CD4-positive, alpha-beta T cell (primary cell): ENCODE measurements around the gene CD58. TPM values are rescaled to one million over a fixed set of nuclear protein-coding genes. Genes with fewer than 3 reads are reported as not detected.

ENCODE experiments used
- ATAC-seq: fragments of 200-7000 bp; cut with Tn5 transposase; one replicate; pipeline ENCODE4 v1.10.0; 2022; ENCODE audit warnings: mild to moderate bottlenecking; ENCODE audit not compliant: poor library complexity
- CTCF ChIA-PET: fragments of 350-600 bp; sonication (Branson Sonifier 250); formaldehyde crosslinking; loops from one replicate; lab custom pipeline; 2021; ENCODE audit warnings: antibody characterized with exemption, inconsistent platforms; lab: Charles Lee
- POLR2A ChIA-PET: fragments of 350-600 bp; sonication (Branson Sonifier 250); formaldehyde crosslinking; loops from one replicate; lab custom pipeline; 2021; ENCODE audit warnings: antibody characterized with exemption, inconsistent platforms; lab: Charles Lee
- DNase-seq, 14 experiments: peaks; one replicate each; pipeline ENCODE4 v3.0.0-alpha.2; 2013 to 2020; ENCODE audit warnings: mixed read lengths in 2 of 14
- H3K27ac ChIP-seq, 2 donors: one replicate each; pipeline versions ENCODE4 v1.5.1 to v1.7.0; 2013; ENCODE audit warnings: low read length in 2 of 2, low read depth in 1 of 2, mild to moderate bottlenecking in 1 of 2
- H3K27me3 ChIP-seq, 2 experiments: 1 replicate in 1 of 2; 2 replicates in 1 of 2; pipeline versions ENCODE4 v1.6.1 to v1.7.0; 2013; ENCODE audit warnings: low read length in 2 of 2, control low read depth in 1 of 2, mild to moderate bottlenecking in 1 of 2, moderate library complexity in 1 of 2; ENCODE audit not compliant: insufficient read depth in 2 of 2, control insufficient read depth in 1 of 2
- H3K36me3 ChIP-seq: one replicate; pipeline ENCODE4 v1.6.1; 2013; ENCODE audit warnings: low read length, control low read depth; ENCODE audit not compliant: insufficient read depth
- H3K4me1 ChIP-seq: one replicate; pipeline ENCODE4 v1.6.1; 2013; ENCODE audit warnings: low read length, control low read depth; ENCODE audit not compliant: insufficient read depth
- H3K4me3 ChIP-seq: one replicate; pipeline ENCODE4 v1.5.1; 2013; ENCODE audit warnings: mild to moderate bottlenecking, low read length, moderate library complexity
- H3K9me3 ChIP-seq, 2 experiments: 1 replicate in 1 of 2; 2 replicates in 1 of 2; pipeline versions ENCODE4 v1.6.1 to v1.7.0; 2013; ENCODE audit warnings: low read length in 2 of 2, mild to moderate bottlenecking in 2 of 2, control low read depth in 1 of 2, moderate library complexity in 1 of 2; ENCODE audit not compliant: control insufficient read depth in 1 of 2, insufficient read depth in 1 of 2
- H3K27ac Mint-ChIP-seq: one replicate; pipeline ENCODE4 v1.8.0; 2020; ENCODE audit warnings: mixed read lengths
- H3K27me3 Mint-ChIP-seq: one replicate; pipeline ENCODE4 v1.8.0; 2021; ENCODE audit warnings: mixed read lengths
- H3K36me3 Mint-ChIP-seq: one replicate; pipeline ENCODE4 v1.8.0; 2021; ENCODE audit warnings: low read depth, mixed read lengths
- H3K4me1 Mint-ChIP-seq: one replicate; pipeline ENCODE4 v1.8.0; 2021; ENCODE audit warnings: low read depth, mixed read lengths
- H3K4me3 Mint-ChIP-seq: one replicate; pipeline ENCODE4 v1.8.0; 2020; ENCODE audit warnings: mild to moderate bottlenecking, mixed read lengths
- H3K9me3 Mint-ChIP-seq: one replicate; pipeline ENCODE4 v1.8.0; 2020; ENCODE audit warnings: mixed read lengths
- intact Hi-C, 2 experiments: fragments of 100-400 bp; cut with DNase I in 1 of 2; cut with micrococcal nuclease in 1 of 2; formaldehyde crosslinking; loops; one replicate each; pipeline versions ENCODE4 v1.15.1 to v1.9.0; 2023 to 2025; cut with DNase I, micrococcal nuclease
- total RNA-seq, 174 experiments: library from RNA in 2 of 174; stranded (reverse) in 2 of 174; gene quantifications; one replicate each; pipeline ENCODE4 v1.2.3 and lab custom pipeline; 2021 to 2026
- TF ChIP-seq, protein P1 (sequence below): fragments of 200-600 bp; IDR thresholded peaks from one replicate; pipeline ENCODE4 v1.8.0; 2022; ENCODE audit warnings: antibody characterized with exemption, mild to moderate bottlenecking

Gene CD58
- total RNA-seq, 2 experiments from 2014 or later = 4.2 to 5.7 TPM

GRCh38 chr1:116485071-116485735, 85.6 kb downstream of the CD58 start:
- no peak overlapping the region for H3K27ac ChIP-seq
- H3K4me1 ChIP-seq = peaks cover 4% of the 10 kb centered on the region
- ATAC-seq (peak; percentile 90), DNase-seq (peak; percentile 79 to 95 (median 86))
- Mint-ChIP-seq H3K4me1 (no peaks in the 10 kb centered on the region), H3K36me3 (no peaks in the 10 kb centered on the region), H3K27ac (no peak overlapping the region), H3K9me3 (no peaks in the 10 kb centered on the region), H3K4me3 (no peak overlapping the region), H3K27me3 (no peaks in the 10 kb centered on the region)
- no peaks in the 10 kb centered on the region for H3K36me3 ChIP-seq
- TF ChIP-seq, protein P1, sequence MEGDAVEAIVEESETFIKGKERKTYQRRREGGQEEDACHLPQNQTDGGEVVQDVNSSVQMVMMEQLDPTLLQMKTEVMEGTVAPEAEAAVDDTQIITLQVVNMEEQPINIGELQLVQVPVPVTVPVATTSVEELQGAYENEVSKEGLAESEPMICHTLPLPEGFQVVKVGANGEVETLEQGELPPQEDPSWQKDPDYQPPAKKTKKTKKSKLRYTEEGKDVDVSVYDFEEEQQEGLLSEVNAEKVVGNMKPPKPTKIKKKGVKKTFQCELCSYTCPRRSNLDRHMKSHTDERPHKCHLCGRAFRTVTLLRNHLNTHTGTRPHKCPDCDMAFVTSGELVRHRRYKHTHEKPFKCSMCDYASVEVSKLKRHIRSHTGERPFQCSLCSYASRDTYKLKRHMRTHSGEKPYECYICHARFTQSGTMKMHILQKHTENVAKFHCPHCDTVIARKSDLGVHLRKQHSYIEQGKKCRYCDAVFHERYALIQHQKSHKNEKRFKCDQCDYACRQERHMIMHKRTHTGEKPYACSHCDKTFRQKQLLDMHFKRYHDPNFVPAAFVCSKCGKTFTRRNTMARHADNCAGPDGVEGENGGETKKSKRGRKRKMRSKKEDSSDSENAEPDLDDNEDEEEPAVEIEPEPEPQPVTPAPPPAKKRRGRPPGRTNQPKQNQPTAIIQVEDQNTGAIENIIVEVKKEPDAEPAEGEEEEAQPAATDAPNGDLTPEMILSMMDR = peak; percentile 99
- ChIA-PET CTCF (interaction anchor here (0.6 to 8.3 kb wide), 44 partner anchors 9 to 877 kb away, joined by 3 to 149 read pairs (median 4); no protein-coding TSS in a partner anchor), POLR2A (interaction anchor here (0.9 to 3.4 kb wide), 6 partner anchors 49 to 346 kb away, joined by 3 to 32 read pairs (median 4); no protein-coding TSS in a partner anchor)
- intact Hi-C loops = loop anchor here (1.0 to 5.0 kb wide), 4 partner anchors 123 to 346 kb away; no protein-coding TSS in a partner anchor
- H3K27me3 ChIP-seq = no peaks in the 10 kb centered on the region
- H3K4me3 ChIP-seq = no peak overlapping the region
- H3K9me3 ChIP-seq = no peaks in the 10 kb centered on the region

DNA sequence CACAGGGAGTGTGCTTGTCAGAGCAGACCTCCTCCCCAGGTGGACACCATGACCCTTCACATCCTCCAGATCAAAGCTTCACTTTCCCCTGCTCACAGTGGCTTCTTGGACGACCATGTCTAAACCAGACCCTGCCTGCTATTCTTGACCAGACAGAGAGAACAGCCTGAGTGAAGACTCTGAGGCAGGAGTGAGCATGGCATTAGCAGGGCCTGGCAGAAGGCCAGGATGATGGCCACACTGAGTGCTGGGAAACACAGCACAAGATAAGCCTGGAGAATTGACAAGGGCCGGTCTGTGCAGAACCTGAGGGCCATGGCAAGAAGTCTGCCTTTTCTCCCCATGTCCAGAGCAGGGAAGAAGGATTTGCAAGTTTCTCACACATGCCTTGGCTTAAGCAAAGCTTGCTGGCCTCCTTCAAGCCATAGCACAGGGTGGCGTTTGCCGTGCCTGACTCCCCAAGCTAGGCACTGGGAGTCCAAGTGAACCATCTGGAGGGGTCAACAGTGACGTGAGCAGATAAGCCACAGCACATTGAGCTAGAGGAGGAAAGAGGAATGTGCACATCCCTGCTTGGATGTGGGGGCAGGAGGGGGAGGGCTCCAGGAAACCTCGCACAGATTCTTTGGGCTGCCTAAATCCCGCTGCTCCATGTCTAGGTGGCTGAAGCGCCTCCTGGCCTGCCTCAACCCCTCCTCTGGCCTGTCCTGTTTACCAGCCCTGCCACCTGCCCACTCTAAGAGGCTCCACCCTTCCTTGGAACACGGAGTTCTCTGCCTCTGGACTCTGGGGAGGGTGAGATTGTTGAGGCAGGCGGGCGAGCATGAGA, 87.1 kb downstream of the CD58 start:
- TF ChIP-seq, protein P1 = no peak
- POLR2A ChIA-PET = interaction anchor here (3.4 kb wide), 1 partner anchor 345 kb away, joined by 32 read pairs; no protein-coding TSS in a partner anchor
- ATAC-seq = no peak
- intact Hi-C loops = loop anchor here in 1 of 2 experiments (2.0 kb wide), 1 partner anchor 123 kb away; no protein-coding TSS in a partner anchor
- Mint-ChIP-seq H3K36me3 (no peaks in the 10 kb centered on the region), H3K9me3 (no peaks in the 10 kb centered on the region), H3K4me1 (no peaks in the 10 kb centered on the region), H3K27ac (no peak overlapping the region), H3K27me3 (no peaks in the 10 kb centered on the region), H3K4me3 (no peak overlapping the region)
- Histone ChIP-seq H3K27me3 (no peaks in the 10 kb centered on the region), H3K27ac (no peak overlapping the region), H3K4me1 (peaks cover 4% of the 10 kb centered on the region), H3K4me3 (no peak overlapping the region), H3K36me3 (no peaks in the 10 kb centered on the region), H3K9me3 (no peaks in the 10 kb centered on the region)
- CTCF ChIA-PET = interaction anchor here (0.6 to 8.3 kb wide), 4 partner anchors 11 to 343 kb away, joined by 3 to 149 read pairs (median 10); no protein-coding TSS in a partner anchor
- DNase-seq = no peak

- Histone ChIP-seq H3K27ac (no peak overlapping the region), H3K36me3 (no peaks in the 10 kb centered on the region), H3K4me3 (no peak overlapping the region), H3K4me1 (peaks cover 4% of the 10 kb centered on the region), H3K9me3 (no peaks in the 10 kb centered on the region), H3K27me3 (no peaks in the 10 kb centered on the region)
- no peak for ATAC-seq
- TF ChIP-seq, protein P1 = no peak
- Mint-ChIP-seq H3K4me3 (no peak overlapping the region), H3K27me3 (no peaks in the 10 kb centered on the region), H3K36me3 (no peaks in the 10 kb centered on the region), H3K4me1 (no peaks in the 10 kb centered on the region), H3K9me3 (no peaks in the 10 kb centered on the region), H3K27ac (no peak overlapping the region)
- no peak for DNase-seq
- CTCF ChIA-PET = interaction anchor here (0.8 to 8.3 kb wide), 3 partner anchors 16 to 342 kb away, joined by 3 to 149 read pairs (median 7); no protein-coding TSS in a partner anchor
- intact Hi-C loops = no loop called here
- POLR2A ChIA-PET = no interaction called here
Measured at GRCh38 chr1:116482490-116482889, 88.3 kb downstream of the CD58 start.
